ENCODE measurements around the gene SMTNL2. TPM values are rescaled to one million over a fixed set of nuclear protein-coding genes. Genes with fewer than 3 reads are reported as not detected.

SMTNL2 gene
- total RNA-seq, 1 experiment from 2014 or later, result not detected

DNA sequence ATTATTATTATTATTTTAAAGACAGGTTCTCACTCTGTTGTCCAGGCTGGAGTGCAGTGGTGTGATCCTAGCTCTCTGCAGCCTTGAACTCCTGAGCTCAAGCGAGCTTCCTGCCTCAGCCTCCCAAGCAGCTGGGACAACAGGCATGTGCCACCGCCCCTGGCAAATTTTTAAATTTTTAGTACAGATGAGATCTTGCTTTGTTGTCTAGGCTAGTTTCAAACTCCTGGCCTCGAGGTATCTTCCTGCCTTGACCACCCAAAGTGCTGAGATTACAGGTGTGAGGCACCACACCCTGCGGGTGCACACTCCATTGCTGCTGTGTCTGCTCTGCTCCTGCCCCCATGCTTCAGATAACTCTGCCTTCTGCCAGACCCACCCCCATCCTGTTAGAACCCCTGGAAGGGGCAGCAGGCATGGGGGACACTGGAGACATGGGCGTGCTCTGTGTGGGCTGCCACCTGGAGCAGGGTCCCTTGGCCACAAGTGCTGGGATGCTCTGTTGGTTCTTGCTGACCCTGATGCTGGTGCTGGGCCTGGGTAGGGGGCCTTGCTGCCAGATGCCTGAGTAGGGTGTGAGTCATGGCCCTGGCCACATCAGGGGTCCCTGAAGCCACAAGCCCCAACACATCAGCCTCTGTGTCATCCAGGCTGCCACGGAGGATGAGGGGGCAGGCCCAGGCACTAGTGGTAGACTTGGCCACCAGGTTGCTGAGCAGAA, 26.5 kb upstream of the SMTNL2 start:
- Histone ChIP-seq H3K9me3 (ENCODE audit: low read length) (no peaks in the 10 kb centered on the region), H3K36me3 (ENCODE audit: low read depth, low read length) (peaks cover 9% of the 10 kb centered on the region; the same call in 1 of the 2 replicates), H3K4me3 (ENCODE audit: low read length) (no peak overlapping the region), H2AFZ (ENCODE audit: low read length) (no peak overlapping the region), H3K27ac (ENCODE audit: low read length) (no peak overlapping the region), H3K4me1 (ENCODE audit: insufficient read depth, low read length) (peaks cover 9% of the 10 kb centered on the region; the same call in 1 of the 2 replicates), H3F3A (ENCODE audit: low read length, unreplicated experiment) (no peaks in the 10 kb centered on the region), H3K79me2 (ENCODE audit: low read length) (peaks cover 24% of the 10 kb centered on the region), H3K4me2 (ENCODE audit: low read length) (no peak overlapping the region), H3K9me2 (replicated peaks; ENCODE audit: low read length) (no peaks in the 10 kb centered on the region), H4K20me1 (ENCODE audit: low read length) (no peaks in the 10 kb centered on the region), H3K27me3 (ENCODE audit: low read length) (no peaks in the 10 kb centered on the region), H3K9ac (ENCODE audit: low read length) (no peak overlapping the region)
- no TSS peak for BruUV-seq (replicated peaks)
- no peak for TF ChIP-seq EZH2phosphoT487 (IDR thresholded peaks at IDR 0.05; ENCODE audit: borderline replicate concordance, low read length)
- ATAC-seq (no peak), DNase-seq (no peak)
- intact Hi-C loops (cut with micrococcal nuclease), result no loop called here
- ChIA-PET POLR2A (ENCODE audit: unreplicated experiment) (no interaction called here), CTCF (no interaction called here)

DNA sequence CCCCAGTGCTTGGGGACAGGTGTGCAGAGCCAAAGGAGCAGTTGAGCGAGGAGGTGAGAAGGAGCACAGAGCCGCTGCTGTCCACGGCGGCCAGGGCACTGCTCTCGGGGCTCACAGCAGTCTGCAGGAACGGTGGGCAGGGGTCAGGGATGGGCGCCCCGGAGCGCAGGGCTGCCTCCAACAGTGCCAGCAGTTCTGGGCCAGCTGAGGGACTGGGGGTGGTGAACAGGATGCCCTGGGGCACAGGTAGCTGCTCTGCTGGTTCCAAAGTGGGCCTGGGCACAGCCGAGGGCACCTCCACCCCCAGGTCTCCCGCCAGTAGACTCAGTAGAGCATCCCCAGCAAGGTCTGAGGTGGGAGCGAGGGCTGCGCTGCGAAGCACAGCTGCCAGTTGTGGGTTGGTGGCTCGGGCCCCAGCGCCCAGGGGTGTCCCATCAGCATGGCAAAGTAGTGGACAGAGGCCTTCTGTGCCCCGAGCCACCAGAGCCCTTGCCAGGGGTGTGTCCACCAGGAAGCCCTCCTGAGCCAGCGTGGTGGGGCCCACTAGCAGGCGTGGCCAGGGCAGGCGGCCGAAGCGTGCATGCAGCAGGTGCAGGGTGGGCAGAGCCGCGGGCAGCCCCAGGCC, 25.9 kb upstream of the SMTNL2 start:
- no peaks in the 10 kb centered on the region for H3K9me3 ChIP-seq (ENCODE audit: low read length)
- intact Hi-C loops (cut with micrococcal nuclease), result no loop called here
- H3K36me3 ChIP-seq (ENCODE audit: low read depth, low read length), result peaks cover 3% of the 10 kb centered on the region; the same call in 1 of the 2 replicates
- ChIA-PET CTCF (no interaction called here), POLR2A (ENCODE audit: unreplicated experiment) (no interaction called here)
- peaks cover 5% of the 10 kb centered on the region; the same call in 1 of the 2 replicates for H3K4me1 ChIP-seq (ENCODE audit: insufficient read depth, low read length)
- no peaks in the 10 kb centered on the region for H4K20me1 ChIP-seq (ENCODE audit: low read length)
- H3K4me3 ChIP-seq (ENCODE audit: low read length), result no peak overlapping the region
- H3K9me2 ChIP-seq (replicated peaks; ENCODE audit: low read length), result no peaks in the 10 kb centered on the region
- TF ChIP-seq, protein P1, sequence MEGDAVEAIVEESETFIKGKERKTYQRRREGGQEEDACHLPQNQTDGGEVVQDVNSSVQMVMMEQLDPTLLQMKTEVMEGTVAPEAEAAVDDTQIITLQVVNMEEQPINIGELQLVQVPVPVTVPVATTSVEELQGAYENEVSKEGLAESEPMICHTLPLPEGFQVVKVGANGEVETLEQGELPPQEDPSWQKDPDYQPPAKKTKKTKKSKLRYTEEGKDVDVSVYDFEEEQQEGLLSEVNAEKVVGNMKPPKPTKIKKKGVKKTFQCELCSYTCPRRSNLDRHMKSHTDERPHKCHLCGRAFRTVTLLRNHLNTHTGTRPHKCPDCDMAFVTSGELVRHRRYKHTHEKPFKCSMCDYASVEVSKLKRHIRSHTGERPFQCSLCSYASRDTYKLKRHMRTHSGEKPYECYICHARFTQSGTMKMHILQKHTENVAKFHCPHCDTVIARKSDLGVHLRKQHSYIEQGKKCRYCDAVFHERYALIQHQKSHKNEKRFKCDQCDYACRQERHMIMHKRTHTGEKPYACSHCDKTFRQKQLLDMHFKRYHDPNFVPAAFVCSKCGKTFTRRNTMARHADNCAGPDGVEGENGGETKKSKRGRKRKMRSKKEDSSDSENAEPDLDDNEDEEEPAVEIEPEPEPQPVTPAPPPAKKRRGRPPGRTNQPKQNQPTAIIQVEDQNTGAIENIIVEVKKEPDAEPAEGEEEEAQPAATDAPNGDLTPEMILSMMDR (conservative IDR thresholded peaks at IDR 0.05; ENCODE audit: low read depth, low read length), result no peak
- TF ChIP-seq EZH2phosphoT487 (IDR thresholded peaks at IDR 0.05; ENCODE audit: borderline replicate concordance, low read length), result no peak
- TF ChIP-seq EZH2 (IDR thresholded peaks at IDR 0.05; ENCODE audit: low read length, unreplicated experiment), result no peak
- no peak overlapping the region for H3K27ac ChIP-seq (ENCODE audit: low read length)
- H2AFZ ChIP-seq (ENCODE audit: low read length), result no peak overlapping the region
- H3K27me3 ChIP-seq (ENCODE audit: low read length), result no peaks in the 10 kb centered on the region
- H3K79me2 ChIP-seq (ENCODE audit: low read length), result peaks cover 17% of the 10 kb centered on the region
- no peak for ATAC-seq
- H3K9ac ChIP-seq (ENCODE audit: low read length), result no peak overlapping the region
- no peak for DNase-seq
- BruUV-seq (replicated peaks), result no TSS peak
- H3K4me2 ChIP-seq (ENCODE audit: low read length), result no peak overlapping the region
- H3F3A ChIP-seq (ENCODE audit: low read length, unreplicated experiment), result no peaks in the 10 kb centered on the region

DNA sequence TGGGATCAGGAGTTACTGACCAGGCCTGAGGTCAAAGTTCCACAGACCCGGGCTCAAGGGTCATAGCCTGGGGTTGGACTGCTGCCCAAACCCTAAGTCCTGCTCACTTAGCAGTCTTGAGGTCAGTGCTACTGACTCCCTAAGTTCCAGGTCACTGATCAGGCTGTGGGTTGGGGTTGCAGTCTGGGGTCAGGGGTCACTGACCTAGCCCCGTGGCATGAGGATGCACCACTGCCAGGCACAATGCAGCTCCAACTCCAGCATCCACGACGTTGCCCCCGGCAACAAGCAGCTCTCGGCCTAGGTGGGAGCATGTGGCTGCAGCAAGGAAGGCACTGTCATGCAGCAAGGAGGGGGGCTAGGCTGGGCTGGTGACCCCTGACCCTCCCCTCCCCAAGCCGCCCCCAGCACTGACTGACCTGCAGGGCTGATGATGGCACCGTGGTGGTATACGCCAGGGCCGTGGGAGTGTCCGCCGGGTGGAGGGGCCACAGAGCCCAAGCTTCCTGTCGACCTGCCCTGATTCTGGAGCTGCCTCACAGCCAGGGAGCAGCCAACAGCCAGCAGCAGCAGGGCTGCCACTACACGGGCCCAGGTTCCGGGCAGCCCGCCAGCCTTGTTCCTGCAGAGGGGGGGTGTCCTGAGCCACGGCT, 25.1 kb upstream of the SMTNL2 start:
- Histone ChIP-seq H2AFZ (ENCODE audit: low read length) (no peak overlapping the region), H3K4me1 (ENCODE audit: insufficient read depth, low read length) (no peaks in the 10 kb centered on the region; the same call in 1 of the 2 replicates), H3K79me2 (ENCODE audit: low read length) (peaks cover 9% of the 10 kb centered on the region), H3K4me2 (ENCODE audit: low read length) (no peak overlapping the region), H3K36me3 (ENCODE audit: low read depth, low read length) (no peaks in the 10 kb centered on the region), H3K9me3 (ENCODE audit: low read length) (no peaks in the 10 kb centered on the region), H3K4me3 (ENCODE audit: low read length) (no peak overlapping the region), H3K27me3 (ENCODE audit: low read length) (no peaks in the 10 kb centered on the region), H3K9ac (ENCODE audit: low read length) (no peak overlapping the region), H3F3A (ENCODE audit: low read length, unreplicated experiment) (no peaks in the 10 kb centered on the region), H3K9me2 (replicated peaks; ENCODE audit: low read length) (no peaks in the 10 kb centered on the region), H4K20me1 (ENCODE audit: low read length) (no peaks in the 10 kb centered on the region), H3K27ac (ENCODE audit: low read length) (no peak overlapping the region)
- ChIA-PET POLR2A (ENCODE audit: unreplicated experiment) (no interaction called here), CTCF (no interaction called here)
- no peak for DNase-seq
- intact Hi-C loops (cut with micrococcal nuclease), result no loop called here
- TF ChIP-seq EZH2phosphoT487 (IDR thresholded peaks at IDR 0.05; ENCODE audit: borderline replicate concordance, low read length) (no peak), EZH2 (IDR thresholded peaks at IDR 0.05; ENCODE audit: low read length, unreplicated experiment) (no peak)
- TF ChIP-seq, protein P1 (conservative IDR thresholded peaks at IDR 0.05; ENCODE audit: low read depth, low read length), result no peak
- BruUV-seq (replicated peaks), result no TSS peak
- ATAC-seq, result no peak

Measured in PC-3 (cell line).